ENCODE measurements around the gene HLA-DOA.

HLA-DOA gene

GRCh38 chr6:33008944-33009861, at the start of gene HLA-DOA:
Gene HLA-DOA, minus strand, starts transcription at chr6:33009591.
- DNase-seq (ENCODE audit: low spot score), result peak; percentile 96

- no peak for DNase-seq (ENCODE audit: low spot score)
These were observed 48.1 kb upstream of the HLA-DOA start for GRCh38 chr6:33057222-33058150.

GRCh38 chr6:33053230-33053629, 43.8 kb upstream of the HLA-DOA start:
- no peak for DNase-seq (ENCODE audit: low spot score)

GRCh38 chr6:33052627-33053026, 43.2 kb upstream of the HLA-DOA start:
- no peak for DNase-seq (ENCODE audit: low spot score)

- no peak for DNase-seq (ENCODE audit: low spot score)
These were observed 40.8 kb upstream of the HLA-DOA start for GRCh38 chr6:33050014-33050810.

GRCh38 chr6:33049323-33050013, 40.1 kb upstream of the HLA-DOA start:
- no peak for DNase-seq (ENCODE audit: low spot score)

- no peak for DNase-seq (ENCODE audit: low spot score)
These were observed 30.8 kb upstream of the HLA-DOA start for GRCh38 chr6:33040157-33040556.

- no peak for DNase-seq (ENCODE audit: low spot score)
These were observed 27.1 kb upstream of the HLA-DOA start for GRCh38 chr6:33036535-33036934.

- DNase-seq (ENCODE audit: low spot score), result no peak
These were observed 25.2 kb upstream of the HLA-DOA start for GRCh38 chr6:33034554-33034953.

GRCh38 chr6:33030245-33030644, 20.9 kb upstream of the HLA-DOA start:
- DNase-seq (ENCODE audit: low spot score), result no peak

- peak; percentile 60 for DNase-seq (ENCODE audit: low spot score)
These were observed 20.2 kb upstream of the HLA-DOA start for GRCh38 chr6:33029328-33030184.

GRCh38 chr6:33028220-33028849, 18.9 kb upstream of the HLA-DOA start:
- no peak for DNase-seq (ENCODE audit: low spot score)

GRCh38 chr6:33024521-33024920, 15.1 kb upstream of the HLA-DOA start:
- DNase-seq (ENCODE audit: low spot score), result no peak

- DNase-seq (ENCODE audit: low spot score), result no peak
These were observed 14.1 kb upstream of the HLA-DOA start for GRCh38 chr6:33023536-33023935.

- DNase-seq (ENCODE audit: low spot score), result no peak
These were observed 12.5 kb upstream of the HLA-DOA start for GRCh38 chr6:33021917-33022316.

GRCh38 chr6:33019372-33019771, 10.0 kb upstream of the HLA-DOA start:
- DNase-seq (ENCODE audit: low spot score), result no peak

GRCh38 chr6:33018904-33019303, 9.5 kb upstream of the HLA-DOA start:
- peak; percentile 81 for DNase-seq (ENCODE audit: low spot score)

- DNase-seq (ENCODE audit: low spot score), result no peak
These were observed 9.0 kb upstream of the HLA-DOA start for GRCh38 chr6:33018418-33018817.

GRCh38 chr6:33017694-33018353, 8.4 kb upstream of the HLA-DOA start:
- DNase-seq (ENCODE audit: low spot score), result no peak
